ENCODE data around the gene PRKN.

DNA sequence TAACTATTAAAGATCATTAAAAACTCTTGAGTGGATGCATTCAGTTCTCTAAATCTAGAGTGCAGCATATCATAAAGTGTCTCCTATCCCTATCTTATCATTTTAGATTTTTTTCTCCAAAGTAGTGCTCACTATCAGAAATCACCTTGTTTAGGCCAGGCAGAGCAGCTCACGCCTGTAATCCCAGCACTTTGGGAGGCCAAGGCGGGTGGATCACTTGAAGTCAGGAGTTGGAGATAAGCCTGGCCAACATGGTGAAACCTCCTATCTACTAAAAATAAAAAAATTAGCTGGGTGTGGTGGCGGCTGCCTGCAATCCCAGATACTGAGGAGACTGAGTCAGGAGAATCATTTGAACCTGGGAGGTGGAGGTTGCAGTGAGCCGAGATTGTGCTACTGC is 368.9 kb downstream of the PRKN start:
- TF ChIP-seq, protein P1, sequence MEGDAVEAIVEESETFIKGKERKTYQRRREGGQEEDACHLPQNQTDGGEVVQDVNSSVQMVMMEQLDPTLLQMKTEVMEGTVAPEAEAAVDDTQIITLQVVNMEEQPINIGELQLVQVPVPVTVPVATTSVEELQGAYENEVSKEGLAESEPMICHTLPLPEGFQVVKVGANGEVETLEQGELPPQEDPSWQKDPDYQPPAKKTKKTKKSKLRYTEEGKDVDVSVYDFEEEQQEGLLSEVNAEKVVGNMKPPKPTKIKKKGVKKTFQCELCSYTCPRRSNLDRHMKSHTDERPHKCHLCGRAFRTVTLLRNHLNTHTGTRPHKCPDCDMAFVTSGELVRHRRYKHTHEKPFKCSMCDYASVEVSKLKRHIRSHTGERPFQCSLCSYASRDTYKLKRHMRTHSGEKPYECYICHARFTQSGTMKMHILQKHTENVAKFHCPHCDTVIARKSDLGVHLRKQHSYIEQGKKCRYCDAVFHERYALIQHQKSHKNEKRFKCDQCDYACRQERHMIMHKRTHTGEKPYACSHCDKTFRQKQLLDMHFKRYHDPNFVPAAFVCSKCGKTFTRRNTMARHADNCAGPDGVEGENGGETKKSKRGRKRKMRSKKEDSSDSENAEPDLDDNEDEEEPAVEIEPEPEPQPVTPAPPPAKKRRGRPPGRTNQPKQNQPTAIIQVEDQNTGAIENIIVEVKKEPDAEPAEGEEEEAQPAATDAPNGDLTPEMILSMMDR (IDR thresholded peaks at IDR 0.05): no peak
- no peak for TF ChIP-seq POLR2A (IDR thresholded peaks at IDR 0.05)
